Activated CD4-positive, alpha-beta T cell treated with anti-CD3 and anti-CD28 coated beads for 36 hours (primary cell): ENCODE results near the gene TECR. TPM values are rescaled to one million over a fixed set of nuclear protein-coding genes. Genes with fewer than 3 reads are reported as not detected.
"Not testable (repeated sequence)": the region's sequence is repeated elsewhere in the genome, so short reads cannot be mapped to it uniquely, and the experiment has no call there.

Source experiments
- ATAC-seq: fragments of 200-7000 bp; cut with Tn5 transposase; one replicate; pipeline ENCODE4 v1.10.0; 2021; ENCODE audit warnings: mild to moderate bottlenecking, moderate library complexity
- CTCF ChIA-PET: fragments of 350-600 bp; sonication (Branson Sonifier 250); formaldehyde crosslinking; loops from one replicate; lab custom pipeline; 2021; ENCODE audit warnings: antibody characterized with exemption; lab: Charles Lee
- POLR2A ChIA-PET: fragments of 350-600 bp; sonication (Branson Sonifier 250); formaldehyde crosslinking; loops from one replicate; lab custom pipeline; 2021; ENCODE audit warnings: antibody characterized with exemption, inconsistent platforms; lab: Charles Lee
- DNase-seq: peaks from one replicate; pipeline ENCODE4 v3.0.0-alpha.2; 2020
- H3K27ac Mint-ChIP-seq: one replicate; pipeline ENCODE4 v1.8.0; 2021; ENCODE audit warnings: mixed read lengths
- H3K27me3 Mint-ChIP-seq: one replicate; pipeline ENCODE4 v1.8.0; 2021; ENCODE audit warnings: mixed read lengths
- H3K36me3 Mint-ChIP-seq: one replicate; pipeline ENCODE4 v1.8.0; 2021; ENCODE audit warnings: low read depth, mixed read lengths
- H3K4me1 Mint-ChIP-seq: one replicate; pipeline ENCODE4 v1.8.0; 2021; ENCODE audit warnings: mixed read lengths
- H3K4me3 Mint-ChIP-seq: one replicate; pipeline ENCODE4 v1.8.0; 2021; ENCODE audit warnings: mild to moderate bottlenecking, moderate library complexity, mixed read lengths
- H3K9me3 Mint-ChIP-seq: one replicate; pipeline ENCODE4 v1.8.0; 2021; ENCODE audit warnings: low read depth, mixed read lengths
- intact Hi-C, 2 experiments: fragments of 100-400 bp; cut with DNase I in 1 of 2; cut with micrococcal nuclease in 1 of 2; formaldehyde crosslinking; loops; one replicate each; pipeline versions ENCODE4 v1.14.2 to v1.15.1; 2022 to 2024; cut with DNase I, micrococcal nuclease
- total RNA-seq, 2 experiments: library from RNA; stranded (reverse); gene quantifications; one replicate each; pipeline ENCODE4 v1.2.3, GENCODE V29; 2021

TECR gene
- total RNA-seq, 2 experiments from 2014 or later: 106 to 145 TPM

GRCh38 chr19:14552006-14552360 lies 22.6 kb downstream of the TECR start:
- intact Hi-C loops, H3K9me3 Mint-ChIP-seq, DNase-seq, ATAC-seq, H3K4me3 Mint-ChIP-seq, H3K27me3 Mint-ChIP-seq: not testable (repeated sequence)
- Mint-ChIP-seq H3K4me1 (peaks cover 57% of the 10 kb centered on the region), H3K27ac (peak overlapping the region; percentile 65), H3K36me3 (peaks cover 17% of the 10 kb centered on the region)
- ChIA-PET POLR2A (interaction anchor here (0.8 kb wide), 1 partner anchor 198 kb away, joined by 3 read pairs; no protein-coding TSS in a partner anchor), CTCF (interaction anchor here (0.6 to 2.1 kb wide), 5 partner anchors 22 to 872 kb away, joined by 3 to 7 read pairs (median 4); partner anchors contain the start of gene TECR)

DNA sequence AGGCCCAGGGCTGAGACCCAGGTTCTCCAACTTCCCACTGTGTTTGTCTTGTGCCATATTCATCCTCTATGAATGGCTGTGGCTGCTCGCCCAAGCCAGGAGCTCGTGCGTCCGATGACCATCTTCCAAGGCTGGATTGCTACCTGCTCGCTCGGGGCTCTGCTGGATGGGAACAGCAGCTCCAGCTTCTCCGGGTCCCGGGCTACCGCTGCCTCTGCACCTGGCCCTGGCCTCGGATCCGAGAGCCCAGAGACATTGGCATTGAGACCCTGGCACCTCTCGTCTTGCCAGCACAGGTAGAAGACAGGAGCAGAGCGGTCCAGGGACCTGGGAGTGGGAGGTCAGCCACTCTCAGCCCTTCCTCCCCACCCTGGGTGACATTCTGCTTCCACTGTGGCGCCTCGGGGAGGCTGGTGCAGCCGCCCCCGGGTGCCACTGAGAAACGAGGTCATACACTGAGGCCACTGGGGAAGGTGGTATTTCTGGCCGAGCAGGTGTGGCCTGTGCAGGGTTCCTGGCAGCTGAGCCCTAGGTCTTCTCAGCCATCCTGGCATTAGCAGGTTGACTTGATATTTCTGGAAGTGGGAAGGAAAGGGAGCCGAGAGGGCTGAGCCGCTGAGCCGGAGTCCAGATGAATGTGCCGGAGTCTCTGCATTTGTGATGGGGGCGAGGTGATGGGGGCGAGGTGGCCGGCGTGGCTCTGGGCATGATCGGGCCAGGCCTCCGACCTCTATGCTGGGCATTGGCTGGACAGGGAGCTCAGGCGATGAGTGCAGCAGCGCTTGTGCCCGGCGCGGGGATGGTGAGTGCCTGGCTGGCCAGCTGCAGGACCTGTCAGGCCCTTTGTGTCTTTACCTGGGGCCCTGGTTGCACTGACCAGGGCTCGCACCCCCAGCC lies 23.9 kb downstream of the TECR start:
- intact Hi-C loops: no loop called here
- ChIA-PET CTCF (interaction anchor here (0.6 to 1.1 kb wide), 4 partner anchors 17 to 1576 kb away, joined by 3 to 4 read pairs (median 3); no protein-coding TSS in a partner anchor), POLR2A (interaction anchor here (1.0 kb wide), 1 partner anchor 35 kb away, joined by 3 read pairs; the partner anchor contains the start of gene DNAJB1)
- DNase-seq (no peak), ATAC-seq (no peak)
- H3K4me1 Mint-ChIP-seq: peaks cover 55% of the 10 kb centered on the region
- H3K27me3 Mint-ChIP-seq: no peaks in the 10 kb centered on the region
- peaks cover 15% of the 10 kb centered on the region for H3K36me3 Mint-ChIP-seq
- no peak overlapping the region for H3K27ac Mint-ChIP-seq
- H3K4me3 Mint-ChIP-seq: no peak overlapping the region
- no peaks in the 10 kb centered on the region for H3K9me3 Mint-ChIP-seq

DNA sequence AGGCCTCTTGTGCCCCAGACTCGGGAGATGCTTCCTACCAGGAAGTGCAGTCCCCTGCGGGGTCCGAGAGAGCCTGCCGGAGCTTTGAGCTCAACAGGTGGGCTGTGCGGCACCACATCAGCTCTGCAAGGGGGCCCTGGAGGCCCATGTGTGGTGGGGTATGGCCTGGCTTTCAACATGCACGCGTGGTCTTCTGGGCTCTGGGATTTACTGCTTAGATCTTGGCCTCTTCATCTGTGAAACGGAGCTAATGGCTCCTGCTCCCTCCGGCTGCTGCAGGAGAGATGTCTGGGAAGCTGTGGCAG lies 24.5 kb downstream of the TECR start:
- no peak overlapping the region for H3K4me3 Mint-ChIP-seq
- DNase-seq (no peak), ATAC-seq (no peak)
- ChIA-PET POLR2A (interaction anchor here (0.5 to 1.0 kb wide), 2 partner anchors 22 to 35 kb away, joined by 3 to 4 read pairs; partner anchors contain the start of gene DNAJB1), CTCF (interaction anchor here (0.6 to 1.0 kb wide), 3 partner anchors 18 to 1577 kb away, joined by 3 to 4 read pairs (median 3); no protein-coding TSS in a partner anchor)
- no peaks in the 10 kb centered on the region for H3K9me3 Mint-ChIP-seq
- peaks cover 57% of the 10 kb centered on the region for H3K4me1 Mint-ChIP-seq
- H3K27me3 Mint-ChIP-seq: no peaks in the 10 kb centered on the region
- peak overlapping the region; percentile 25 for H3K27ac Mint-ChIP-seq
- H3K36me3 Mint-ChIP-seq: peaks cover 11% of the 10 kb centered on the region
- intact Hi-C loops: no loop called here

GRCh38 chr19:14554382-14554812 lies 25.0 kb downstream of the TECR start:
- H3K27me3 Mint-ChIP-seq: no peaks in the 10 kb centered on the region
- ATAC-seq (no peak), DNase-seq (no peak)
- POLR2A ChIA-PET: interaction anchor here (0.5 to 1.0 kb wide), 4 partner anchors 22 to 40 kb away, joined by 3 to 6 read pairs (median 4); partner anchors contain the start of gene DNAJB1
- CTCF ChIA-PET: interaction anchor here (0.7 to 3.9 kb wide), 3 partner anchors 18 to 131 kb away, joined by 3 to 31 read pairs (median 4); no protein-coding TSS in a partner anchor
- no peak overlapping the region for H3K4me3 Mint-ChIP-seq
- intact Hi-C loops: no loop called here
- H3K36me3 Mint-ChIP-seq: peaks cover 8% of the 10 kb centered on the region
- no peaks in the 10 kb centered on the region for H3K9me3 Mint-ChIP-seq
- H3K4me1 Mint-ChIP-seq: peaks cover 57% of the 10 kb centered on the region
- H3K27ac Mint-ChIP-seq: no peak overlapping the region

- no peaks in the 10 kb centered on the region for H3K9me3 Mint-ChIP-seq
- DNase-seq (peak; percentile 37), ATAC-seq (no peak)
- peak overlapping the region; percentile 45 for H3K27ac Mint-ChIP-seq
- H3K27me3 Mint-ChIP-seq: no peaks in the 10 kb centered on the region
- H3K36me3 Mint-ChIP-seq: peaks cover 3% of the 10 kb centered on the region
- POLR2A ChIA-PET: no interaction called here
- CTCF ChIA-PET: interaction anchor here (0.6 to 3.9 kb wide), 16 partner anchors 10 to 1828 kb away, joined by 3 to 31 read pairs (median 5); partner anchors contain the start of genes NDUFB7 and ZNF333
- peaks cover 50% of the 10 kb centered on the region for H3K4me1 Mint-ChIP-seq
- H3K4me3 Mint-ChIP-seq: no peak overlapping the region
- intact Hi-C loops: loop anchor here in 1 of 2 experiments (1.0 to 2.0 kb wide), 2 partner anchors 19 to 130 kb away; no protein-coding TSS in a partner anchor
These were observed 26.7 kb downstream of the TECR start for GRCh38 chr19:14555918-14556661.

DNA sequence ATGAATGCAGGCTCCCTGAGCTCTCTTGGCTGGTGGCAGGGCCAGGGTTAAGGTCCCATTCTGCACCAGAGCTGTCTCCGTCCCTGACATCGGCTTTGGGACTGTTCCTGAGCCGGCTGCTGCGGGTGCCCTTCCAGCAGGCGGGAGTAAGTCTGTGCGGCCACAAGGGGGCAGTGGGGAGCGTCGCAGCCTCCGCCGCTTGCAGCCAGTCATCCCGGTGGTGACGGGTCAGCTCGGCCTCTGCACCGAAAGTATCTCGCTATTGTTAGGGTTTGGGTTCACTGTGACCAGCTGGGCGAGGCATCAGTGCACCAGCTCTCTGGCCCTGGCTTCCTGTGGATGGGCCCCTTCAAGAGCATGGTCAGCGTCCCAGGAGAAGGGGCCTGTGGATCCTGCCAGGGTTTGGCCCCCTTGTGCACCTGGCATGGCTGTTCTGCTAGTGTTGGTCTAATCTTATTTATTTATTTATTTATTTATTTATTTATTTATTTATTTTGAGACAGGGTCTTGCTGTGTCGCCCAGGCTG lies 27.3 kb downstream of the TECR start:
- peaks cover 46% of the 10 kb centered on the region for H3K4me1 Mint-ChIP-seq
- peak; percentile 89 for DNase-seq
- ChIA-PET POLR2A (no interaction called here), CTCF (interaction anchor here (0.6 to 3.9 kb wide), 19 partner anchors 10 to 1828 kb away, joined by 3 to 31 read pairs (median 5); partner anchors contain the start of genes NDUFB7 and ZNF333)
- H3K27me3 Mint-ChIP-seq: no peaks in the 10 kb centered on the region
- H3K9me3 Mint-ChIP-seq: no peaks in the 10 kb centered on the region
- H3K27ac Mint-ChIP-seq: no peak overlapping the region
- H3K4me3 Mint-ChIP-seq: no peak overlapping the region
- intact Hi-C loops: loop anchor here in 1 of 2 experiments (1.0 to 2.0 kb wide), 2 partner anchors 20 to 130 kb away; no protein-coding TSS in a partner anchor
- ATAC-seq: peak; percentile 95
- H3K36me3 Mint-ChIP-seq: peaks cover 3% of the 10 kb centered on the region

DNA sequence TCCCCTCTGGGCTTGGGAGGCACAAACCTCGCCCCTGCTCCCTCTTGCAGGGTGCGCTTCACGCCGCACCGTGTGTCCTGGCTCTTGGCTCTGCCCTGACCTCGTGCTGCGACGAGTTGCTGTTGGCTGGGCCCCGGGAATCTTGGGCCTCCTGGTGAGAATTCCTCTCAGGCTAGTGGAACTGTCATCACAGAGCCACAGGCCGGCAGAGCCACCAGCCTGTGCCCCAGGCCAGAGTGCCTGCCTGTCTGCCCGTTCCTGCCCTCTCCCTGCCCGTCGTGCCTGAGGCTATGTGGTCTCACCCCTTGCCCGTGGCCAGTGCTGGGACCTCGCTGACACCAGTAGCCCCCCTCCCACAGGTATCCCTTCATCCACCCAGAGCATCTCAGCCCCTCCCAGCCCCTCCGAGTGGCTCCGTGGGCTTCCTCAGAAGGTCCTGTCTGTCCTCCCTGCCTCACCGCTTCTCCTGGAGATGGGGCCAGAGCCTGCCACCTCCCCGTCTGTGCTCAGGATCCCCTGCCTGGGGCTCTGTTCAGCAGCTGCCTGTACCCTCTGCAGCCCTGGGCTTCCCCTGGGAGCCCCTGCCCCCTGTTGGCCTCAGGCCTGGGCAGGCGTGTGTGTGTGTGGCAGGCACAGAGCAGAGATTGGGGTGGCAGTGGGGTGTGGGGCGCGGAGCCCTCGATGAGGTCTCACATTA lies 29.1 kb downstream of the TECR start:
- POLR2A ChIA-PET: no interaction called here
- Mint-ChIP-seq H3K27ac (no peak overlapping the region), H3K4me1 (peaks cover 33% of the 10 kb centered on the region), H3K4me3 (no peak overlapping the region), H3K9me3 (no peaks in the 10 kb centered on the region), H3K27me3 (no peaks in the 10 kb centered on the region), H3K36me3 (peaks cover 3% of the 10 kb centered on the region)
- CTCF ChIA-PET: interaction anchor here (0.6 to 3.9 kb wide), 3 partner anchors 127 to 417 kb away, joined by 3 to 31 read pairs (median 5); no protein-coding TSS in a partner anchor
- intact Hi-C loops: no loop called here
- ATAC-seq (no peak), DNase-seq (no peak)

- Mint-ChIP-seq H3K4me1 (peaks cover 28% of the 10 kb centered on the region), H3K27me3 (no peaks in the 10 kb centered on the region), H3K27ac (peak overlapping the region; percentile 58), H3K36me3 (peaks cover 5% of the 10 kb centered on the region), H3K9me3 (no peaks in the 10 kb centered on the region), H3K4me3 (no peak overlapping the region)
- intact Hi-C loops: no loop called here
- ChIA-PET POLR2A (interaction anchor here (0.6 kb wide), 1 partner anchor 12 kb away, joined by 3 read pairs; the partner anchor contains the start of gene NDUFB7), CTCF (interaction anchor here (0.7 to 0.9 kb wide), 2 partner anchors 21 to 348 kb away, joined by 3 read pairs; no protein-coding TSS in a partner anchor)
- ATAC-seq (no peak), DNase-seq (no peak)
These were observed 30.8 kb downstream of the TECR start for GRCh38 chr19:14559916-14560775.

GRCh38 chr19:14560776-14561108 lies 31.3 kb downstream of the TECR start:
- intact Hi-C loops: no loop called here
- Mint-ChIP-seq H3K36me3 (peaks cover 5% of the 10 kb centered on the region), H3K9me3 (no peaks in the 10 kb centered on the region), H3K4me3 (no peak overlapping the region), H3K27me3 (no peaks in the 10 kb centered on the region), H3K27ac (peak overlapping the region; percentile 58), H3K4me1 (peaks cover 28% of the 10 kb centered on the region)
- POLR2A ChIA-PET: no interaction called here
- ATAC-seq (no peak), DNase-seq (no peak)
- CTCF ChIA-PET: no interaction called here
